Measurements from ENCODE around the gene PARP16. TPM values are rescaled to one million over a fixed set of nuclear protein-coding genes. Genes with fewer than 3 reads are reported as not detected.

Gene PARP16
- total RNA-seq, 1 experiment from 2014 or later: 5.8 TPM

- Mint-ChIP-seq H3K4me1 (ENCODE audit: low read depth, unreplicated experiment) (no peaks in the 10 kb centered on the region), H3K27me3 (ENCODE audit: unreplicated experiment) (peaks cover 16% of the 10 kb centered on the region), H3K27ac (ENCODE audit: unreplicated experiment) (no peak overlapping the region), H3K36me3 (ENCODE audit: insufficient read depth, unreplicated experiment) (peaks cover 14% of the 10 kb centered on the region), H3K4me3 (ENCODE audit: low read depth, unreplicated experiment) (no peak overlapping the region), H3K9me3 (ENCODE audit: low read depth, unreplicated experiment) (no peaks in the 10 kb centered on the region)
- DNase-seq: no peak
- CTCF ChIA-PET: no interaction called here
- intact Hi-C loops (cut with micrococcal nuclease; ENCODE audit: unreplicated experiment): no loop called here
- no TSS peak for BruUV-seq (replicated peaks)
- no peak for TF ChIP-seq CTCF (IDR thresholded peaks at IDR 0.05; ENCODE audit: unreplicated experiment)
These were observed 23.3 kb upstream of the PARP16 start for GRCh38 chr15:65309882-65310418.

GRCh38 chr15:65307978-65308377 is 21.3 kb upstream of the PARP16 start:
- Mint-ChIP-seq H3K36me3 (ENCODE audit: insufficient read depth, unreplicated experiment) (peaks cover 31% of the 10 kb centered on the region), H3K9me3 (ENCODE audit: low read depth, unreplicated experiment) (no peaks in the 10 kb centered on the region), H3K4me3 (ENCODE audit: low read depth, unreplicated experiment) (no peak overlapping the region), H3K4me1 (ENCODE audit: low read depth, unreplicated experiment) (peaks cover 11% of the 10 kb centered on the region), H3K27ac (ENCODE audit: unreplicated experiment) (no peak overlapping the region), H3K27me3 (ENCODE audit: unreplicated experiment) (no peaks in the 10 kb centered on the region)
- DNase-seq: no peak
- TF ChIP-seq CTCF (IDR thresholded peaks at IDR 0.05; ENCODE audit: unreplicated experiment): no peak
- BruUV-seq (replicated peaks): no TSS peak
- intact Hi-C loops (cut with micrococcal nuclease; ENCODE audit: unreplicated experiment): no loop called here
- CTCF ChIA-PET: no interaction called here

GRCh38 chr15:65306551-65306950 is 19.9 kb upstream of the PARP16 start:
- Mint-ChIP-seq H3K9me3 (ENCODE audit: low read depth, unreplicated experiment) (no peaks in the 10 kb centered on the region), H3K36me3 (ENCODE audit: insufficient read depth, unreplicated experiment) (peaks cover 31% of the 10 kb centered on the region), H3K27ac (ENCODE audit: unreplicated experiment) (peak overlapping the region; percentile 18), H3K27me3 (ENCODE audit: unreplicated experiment) (no peaks in the 10 kb centered on the region), H3K4me1 (ENCODE audit: low read depth, unreplicated experiment) (peaks cover 11% of the 10 kb centered on the region), H3K4me3 (ENCODE audit: low read depth, unreplicated experiment) (no peak overlapping the region)
- TF ChIP-seq CTCF (IDR thresholded peaks at IDR 0.05; ENCODE audit: unreplicated experiment): no peak
- no TSS peak for BruUV-seq (replicated peaks)
- intact Hi-C loops (cut with micrococcal nuclease; ENCODE audit: unreplicated experiment): no loop called here
- DNase-seq: no peak
- CTCF ChIA-PET: interaction anchor here (1.2 kb wide), 1 partner anchor 20 kb away, joined by 3 read pairs; the partner anchor contains the start of gene PARP16

GRCh38 chr15:65305776-65306175 is 19.1 kb upstream of the PARP16 start:
- H3K36me3 Mint-ChIP-seq (ENCODE audit: insufficient read depth, unreplicated experiment): peaks cover 31% of the 10 kb centered on the region
- H3K9me3 Mint-ChIP-seq (ENCODE audit: low read depth, unreplicated experiment): no peaks in the 10 kb centered on the region
- BruUV-seq (replicated peaks): no TSS peak
- H3K27ac Mint-ChIP-seq (ENCODE audit: unreplicated experiment): no peak overlapping the region
- H3K4me1 Mint-ChIP-seq (ENCODE audit: low read depth, unreplicated experiment): peaks cover 11% of the 10 kb centered on the region
- DNase-seq: no peak
- intact Hi-C loops (cut with micrococcal nuclease; ENCODE audit: unreplicated experiment): loop anchor here (2.0 kb wide), 1 partner anchor 117 kb away; no protein-coding TSS in a partner anchor
- H3K4me3 Mint-ChIP-seq (ENCODE audit: low read depth, unreplicated experiment): no peak overlapping the region
- no peaks in the 10 kb centered on the region for H3K27me3 Mint-ChIP-seq (ENCODE audit: unreplicated experiment)
- no peak for TF ChIP-seq CTCF (IDR thresholded peaks at IDR 0.05; ENCODE audit: unreplicated experiment)
- CTCF ChIA-PET: interaction anchor here (0.6 to 1.2 kb wide), 4 partner anchors 19 to 336 kb away, joined by 3 to 4 read pairs (median 3); partner anchors contain the start of gene PARP16
